K562 (cell line): ENCODE measurements around the gene NUTM1. TPM values are rescaled to one million over a fixed set of nuclear protein-coding genes. Genes with fewer than 3 reads are reported as not detected.

Experiments used
- ATF3 ChIP-seq, 2 experiments: fragments of 450-650 bp in 1 of 2; sonication (generic) in 1 of 2; formaldehyde crosslinking in 1 of 2; IDR thresholded peaks in 1 of 2; conservative IDR thresholded peaks in 1 of 2; 2 replicates each; pipeline versions ENCODE4 v1.6.1 to v1.8.1; 2016 to 2023; ENCODE audit warnings: mild to moderate bottlenecking in 2 of 2, moderate library complexity in 2 of 2, inconsistent platforms in 1 of 2, missing genetic modification reagents in 1 of 2
- BRF1 ChIP-seq: IDR thresholded peaks from 3 replicates; pipeline ENCODE4 v1.6.1; 2011; ENCODE audit warnings: borderline replicate concordance, mild to moderate bottlenecking; ENCODE audit not compliant: insufficient read length; ENCODE audit errors: extremely low read depth
- CBX2 ChIP-seq: fragments of 200-600 bp; sonication (generic); IDR thresholded peaks from one replicate; pipeline ENCODE4 v1.6.1; 2012; ENCODE audit warnings: mild to moderate bottlenecking, low read length, inconsistent platforms; ENCODE audit not compliant: insufficient read depth, poor library complexity, severe bottlenecking
- CBX8 ChIP-seq: fragments of 200-600 bp; sonication (generic); IDR thresholded peaks from 2 replicates; pipeline ENCODE4 v1.6.1; 2012; ENCODE audit warnings: borderline replicate concordance, mixed run types, low read depth, mild to moderate bottlenecking, moderate library complexity, mixed read lengths, low read length, control low read depth, inconsistent platforms; ENCODE audit not compliant: poor library complexity, severe bottlenecking; ENCODE audit errors: extremely low read depth
- CHD1 ChIP-seq: fragments of 200-600 bp; sonication (generic); IDR thresholded peaks from one replicate; pipeline ENCODE4 v1.6.1; 2012; ENCODE audit warnings: mild to moderate bottlenecking, moderate library complexity, low read length, inconsistent platforms
- DMBX1 ChIP-seq: fragments of 250-450 bp; sonication (Bioruptor Pico); IDR thresholded peaks from 2 replicates; pipeline ENCODE4 v1.8.0; 2022; ENCODE audit warnings: inconsistent platforms, mild to moderate bottlenecking, moderate library complexity, borderline replicate concordance
- E2F5 ChIP-seq: sonication (generic); formaldehyde crosslinking; IDR thresholded peaks from 2 replicates; pipeline ENCODE4 v1.8.0; 2022; ENCODE audit warnings: mild to moderate bottlenecking, missing genetic modification reagents
- FOXA3 ChIP-seq, 2 experiments: fragments of 450-650 bp in 1 of 2; sonication (generic) in 1 of 2; formaldehyde crosslinking; IDR thresholded peaks in 1 of 2; conservative IDR thresholded peaks in 1 of 2; 2 replicates each; pipeline versions ENCODE4 v1.4.0 to v1.8.0; 2020 to 2022; ENCODE audit warnings: mild to moderate bottlenecking in 2 of 2, missing genetic modification reagents in 1 of 2
- FOXM1 ChIP-seq, 2 experiments: fragments of 450-650 bp in 1 of 2; sonication (generic) in 1 of 2; formaldehyde crosslinking in 1 of 2; IDR thresholded peaks; 2 replicates each; pipeline versions ENCODE4 v1.6.1 to v1.9.0; 2017 to 2022; ENCODE audit warnings: low read depth in 2 of 2, mild to moderate bottlenecking in 2 of 2, missing genetic modification reagents in 1 of 2, moderate library complexity in 1 of 2
- HDAC1 ChIP-seq, 2 experiments: fragments of 450-650 bp; IDR thresholded peaks; 2 replicates each; pipeline ENCODE4 v1.6.1; 2016 to 2017; ENCODE audit warnings: inconsistent platforms in 1 of 2, mild to moderate bottlenecking in 1 of 2, moderate library complexity in 1 of 2
- HDGF ChIP-seq: fragments of 450-650 bp; IDR thresholded peaks from 2 replicates; pipeline ENCODE4 v1.6.1; 2016
- JUND ChIP-seq, 2 experiments: IDR thresholded peaks; 2 replicates in 1 of 2; 3 replicates in 1 of 2; pipeline ENCODE4 v1.6.1; 2011; ENCODE audit warnings: borderline replicate concordance in 2 of 2, low read depth in 2 of 2, low read length in 2 of 2, improper control_type of control experiment in 1 of 2, missing biosample characterization in 1 of 2, missing genetic modification characterization in 1 of 2, missing genetic modification reagents in 1 of 2
- RBFOX2 ChIP-seq: fragments of 200-400 bp; formaldehyde crosslinking; IDR thresholded peaks from 2 replicates; pipeline ENCODE4 v1.6.1; 2017; ENCODE audit warnings: low read depth, mild to moderate bottlenecking, low read length, moderate library complexity
- SIN3B ChIP-seq: fragments of 450-650 bp; IDR thresholded peaks from 2 replicates; pipeline ENCODE4 v1.6.1; 2017; ENCODE audit warnings: low read depth, mild to moderate bottlenecking, moderate library complexity
- TEAD1 ChIP-seq, 2 experiments: fragments of 450-650 bp in 1 of 2; sonication (generic) in 1 of 2; formaldehyde crosslinking; IDR thresholded peaks; 2 replicates each; pipeline versions ENCODE4 v1.4.0 to v1.8.0; 2020 to 2022; ENCODE audit warnings: mild to moderate bottlenecking in 2 of 2, missing genetic modification reagents in 1 of 2
- YBX1 ChIP-seq: fragments of 450-650 bp; IDR thresholded peaks from 2 replicates; pipeline ENCODE4 v1.7.1; 2016; ENCODE audit warnings: mild to moderate bottlenecking
- YY1 ChIP-seq, 3 experiments: IDR thresholded peaks; 2 replicates each; pipeline ENCODE4 v1.6.1; 2011; ENCODE audit warnings: low read length in 2 of 3, mild to moderate bottlenecking in 2 of 3, moderate library complexity in 2 of 3, borderline replicate concordance in 1 of 3, control low read depth in 1 of 3, low read depth in 1 of 3; ENCODE audit not compliant: insufficient read depth in 3 of 3, insufficient replicate concordance in 2 of 3, control insufficient read depth in 1 of 3, insufficient read length in 1 of 3; ENCODE audit errors: extremely low read depth in 1 of 3
- ZBTB12 ChIP-seq: fragments of 250-450 bp; sonication (Bioruptor Pico); IDR thresholded peaks from 2 replicates; pipeline ENCODE4 v1.4.0; 2020
- ZNF124 ChIP-seq: sonication (generic); formaldehyde crosslinking; IDR thresholded peaks from 2 replicates; pipeline ENCODE4 v1.8.1; 2022; ENCODE audit warnings: missing genetic modification reagents
- polyA plus RNA-seq, 8 experiments: library from polyadenylated mRNA; depleted of rRNA in 4 of 8; stranded (reverse) in 5 of 8; unstranded in 3 of 8; fragments of >200 nt; fragmentation: Nextera tagmentation in 2 of 8; fragmentation: Illumina TruSeq in 1 of 8; extraction: Ambion mirVana in 2 of 8; extraction: Trizol in 1 of 8; gene quantifications; 2 replicates each; pipeline versions ENCODE4 v1.2.1 to v1.2.3, GENCODE V29; 2011 to 2014; ENCODE audit warnings: inconsistent platforms in 1 of 8, missing spikeins in 1 of 8
- total RNA-seq, 7 experiments: library from RNA; depleted of rRNA in 6 of 7; stranded (reverse); fragments of >200 nt in 6 of 7; fragmentation: Illumina TruSeq in 2 of 7; extraction: Trizol in 2 of 7; gene quantifications; 2 replicates each; pipeline versions ENCODE4 v1.2.1 to v1.2.3, GENCODE V29; 2011 to 2021; ENCODE audit warnings: low replicate concordance in 1 of 7

The NUTM1 gene
- total and polyA plus RNA-seq, 9 of the 15 experiments (the other 6 are each of a cell fraction or from before 2014, with no cell fraction given), result 0.01 to 0.05 (median 0.04) TPM; not detected in 4

GRCh38 chr15:34337557-34338306 lies 5.4 kb upstream of the NUTM1 start, which contains the start of gene SLC12A6 (continued):
- TF ChIP-seq YY1 (IDR thresholded peaks at IDR 0.05; ENCODE audit: borderline replicate concordance in 1 of 3, control insufficient read depth in 1 of 3, extremely low read depth in 1 of 3, insufficient read depth in 3 of 3, insufficient read length in 1 of 3, insufficient replicate concordance in 2 of 3, low read depth in 1 of 3, low read length in 2 of 3) (peak in 1 of 3 experiments; percentile 52), E2F5 (no peak), TEAD1 (CRISPR knock-in tag; IDR thresholded peaks at IDR 0.05) (no peak; a peak in 1 of 4 replicates), SIN3B (peak; percentile 72), CBX2 (no peak), ATF3 (IDR thresholded peaks at IDR 0.05) (no peak), ATF3 (CRISPR knock-in tag; conservative IDR thresholded peaks at IDR 0.05) (0 out of 2 replicates have a peak, but pooled peaks have one; percentile 73), FOXM1 (IDR thresholded peaks at IDR 0.05; ENCODE audit: low read depth) (no peak), FOXM1 (CRISPR knock-in tag; IDR thresholded peaks at IDR 0.05; ENCODE audit: low read depth) (0 out of 2 replicates have a peak, but pooled peaks have one; percentile 23), HDAC1 (IDR thresholded peaks at IDR 0.05) (peak in 1 of 2 experiments; percentile 76; a peak in 2 of 4 replicates), BRF1 (no peak), CHD1 (peak; percentile 54), YBX1 (no peak), DMBX1 (CRISPR knock-in tag) (no peak), FOXA3 (CRISPR knock-in tag; conservative IDR thresholded peaks at IDR 0.05 in 1 of 2, IDR thresholded peaks at IDR 0.05 in 1 of 2) (peak in 1 of 2 experiments; percentile 79; a peak in 2 of 4 replicates), JUND (IDR thresholded peaks at IDR 0.05; ENCODE audit: borderline replicate concordance, low read depth, low read length) (peak; percentile 8; the same call in 1 of the 2 replicates), JUND (tag; IDR thresholded peaks at IDR 0.05; ENCODE audit: borderline replicate concordance, low read depth, low read length) (no peak; the same call in 2 of the 3 replicates), HDGF (no peak), RBFOX2 (peak; percentile 90), ZNF124 (no peak), CBX8 (no peak), ZBTB12 (CRISPR knock-in tag) (no peak)
